ENCODE data around the gene SLK.

DNA sequence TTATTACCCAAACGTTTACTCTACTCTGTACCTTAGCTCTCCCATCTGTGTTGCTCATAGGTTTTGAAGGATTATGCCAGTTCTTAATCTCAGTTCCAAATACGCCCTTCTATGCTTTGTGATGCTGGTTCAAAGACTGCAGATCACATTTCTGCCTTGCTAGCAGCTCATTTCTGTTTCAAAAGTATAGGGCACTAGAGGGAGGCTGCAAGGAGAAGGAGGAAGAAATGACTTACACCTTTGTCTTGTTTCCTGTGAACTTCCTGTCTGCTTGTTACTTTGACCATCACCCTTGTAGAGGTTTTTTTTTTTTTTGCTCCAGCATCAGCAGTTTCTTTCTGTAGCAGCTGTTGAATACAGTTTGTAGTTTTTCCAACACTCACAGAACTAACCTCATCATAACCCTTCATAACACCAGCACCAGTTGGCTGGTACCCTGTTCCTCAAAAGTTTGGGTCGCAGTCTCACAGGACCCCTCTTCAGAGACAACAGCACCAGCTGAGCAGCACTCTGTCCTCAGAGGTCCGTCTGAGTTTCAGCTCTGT, 16.5 kb downstream of the SLK start:
- TF ChIP-seq, protein P1, sequence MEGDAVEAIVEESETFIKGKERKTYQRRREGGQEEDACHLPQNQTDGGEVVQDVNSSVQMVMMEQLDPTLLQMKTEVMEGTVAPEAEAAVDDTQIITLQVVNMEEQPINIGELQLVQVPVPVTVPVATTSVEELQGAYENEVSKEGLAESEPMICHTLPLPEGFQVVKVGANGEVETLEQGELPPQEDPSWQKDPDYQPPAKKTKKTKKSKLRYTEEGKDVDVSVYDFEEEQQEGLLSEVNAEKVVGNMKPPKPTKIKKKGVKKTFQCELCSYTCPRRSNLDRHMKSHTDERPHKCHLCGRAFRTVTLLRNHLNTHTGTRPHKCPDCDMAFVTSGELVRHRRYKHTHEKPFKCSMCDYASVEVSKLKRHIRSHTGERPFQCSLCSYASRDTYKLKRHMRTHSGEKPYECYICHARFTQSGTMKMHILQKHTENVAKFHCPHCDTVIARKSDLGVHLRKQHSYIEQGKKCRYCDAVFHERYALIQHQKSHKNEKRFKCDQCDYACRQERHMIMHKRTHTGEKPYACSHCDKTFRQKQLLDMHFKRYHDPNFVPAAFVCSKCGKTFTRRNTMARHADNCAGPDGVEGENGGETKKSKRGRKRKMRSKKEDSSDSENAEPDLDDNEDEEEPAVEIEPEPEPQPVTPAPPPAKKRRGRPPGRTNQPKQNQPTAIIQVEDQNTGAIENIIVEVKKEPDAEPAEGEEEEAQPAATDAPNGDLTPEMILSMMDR (IDR thresholded peaks at IDR 0.05; ENCODE audit: low read depth, low read length) = no peak
- no peak for TF ChIP-seq EZH2phosphoT487 (IDR thresholded peaks at IDR 0.05; ENCODE audit: low read depth)

Measured in OCI-LY3 (cell line).